Neural cell (in vitro differentiated cells): ENCODE results near the gene TTLL4. TPM values are rescaled to one million over a fixed set of nuclear protein-coding genes. Genes with fewer than 3 reads are reported as not detected.

ENCODE experiments used
- H2AFZ ChIP-seq: fragments of 200-600, 300-800 bp; sonication (generic), shearing (Covaris generic); 2 replicates; pipeline ENCODE4 v1.6.0; 2014; ENCODE audit warnings: low read depth, mild to moderate bottlenecking, antibody characterized with exemption, low read length, moderate library complexity
- H3F3A ChIP-seq: fragments of 200-600 bp; shearing (Covaris generic); 2 replicates; pipeline ENCODE4 v1.6.1; 2016; ENCODE audit warnings: mild to moderate bottlenecking, moderate library complexity, mixed read lengths, antibody characterized with exemption, low read length; ENCODE audit not compliant: insufficient read depth, poor library complexity, severe bottlenecking
- H3K27ac ChIP-seq: fragments of 200-600, 300-800 bp; sonication (generic), shearing (Covaris generic); 2 replicates; pipeline ENCODE4 v1.5.1; 2014; ENCODE audit warnings: mild to moderate bottlenecking, low read length, moderate library complexity
- H3K27me3 ChIP-seq: fragments of 300-800, 200-600 bp; sonication (generic), shearing (Covaris generic); 2 replicates; pipeline ENCODE4 v1.6.0; 2014; ENCODE audit warnings: mild to moderate bottlenecking, low read depth, low read length, moderate library complexity; ENCODE audit not compliant: insufficient read depth
- H3K36me3 ChIP-seq: fragments of 300-800, 200-600 bp; sonication (generic), shearing (Covaris generic); 2 replicates; pipeline ENCODE4 v1.5.1; 2014; ENCODE audit warnings: mild to moderate bottlenecking, antibody characterized with exemption, low read length, moderate library complexity; ENCODE audit not compliant: insufficient read depth
- H3K4me2 ChIP-seq: fragments of 300-800, 200-600 bp; sonication (generic), shearing (Covaris generic); 2 replicates; pipeline ENCODE4 v1.6.0; 2014; ENCODE audit warnings: mild to moderate bottlenecking, low read length
- H3K4me3 ChIP-seq: fragments of 300-800, 200-600 bp; sonication (generic), shearing (Covaris generic); 2 replicates; pipeline ENCODE4 v1.5.1; 2014; ENCODE audit warnings: mild to moderate bottlenecking, low read length, moderate library complexity
- H3K79me2 ChIP-seq: fragments of 200-600 bp; shearing (Covaris generic); replicated peaks from 2 replicates; pipeline ENCODE4 v1.6.0; 2014; ENCODE audit warnings: mild to moderate bottlenecking, low read length, moderate library complexity; ENCODE audit not compliant: insufficient read depth
- H3K9ac ChIP-seq: fragments of 300-800, 200-600 bp; sonication (generic), shearing (Covaris generic); 2 replicates; pipeline ENCODE4 v1.6.1; 2016; ENCODE audit warnings: mild to moderate bottlenecking, low read length, mixed read lengths
- H3K9me2 ChIP-seq: fragments of 200-600 bp; shearing (Covaris generic); 2 replicates; pipeline ENCODE4 v1.6.1; 2016; ENCODE audit warnings: mild to moderate bottlenecking, low read length, mixed read lengths; ENCODE audit not compliant: insufficient read depth
- H3K9me3 ChIP-seq: fragments of 200-600, 300-800 bp; sonication (generic), shearing (Covaris generic); 2 replicates; pipeline ENCODE4 v1.6.1; 2016; ENCODE audit warnings: mild to moderate bottlenecking, mixed run types, low read length, moderate library complexity, mixed read lengths
- H4K20me1 ChIP-seq: fragments of 200-600 bp; shearing (Covaris generic); 2 replicates; pipeline ENCODE4 v1.6.1; 2016; ENCODE audit warnings: mild to moderate bottlenecking, mixed run types; ENCODE audit not compliant: insufficient read depth
- CTCF ChIP-seq: fragments of 450-650 bp; IDR thresholded peaks from 2 replicates; pipeline ENCODE4 v1.5.1; 2014; ENCODE audit warnings: antibody characterized with exemption, mild to moderate bottlenecking, moderate library complexity; ENCODE audit not compliant: poor library complexity, severe bottlenecking
- EP300 ChIP-seq: fragments of 450-650 bp; conservative IDR thresholded peaks from 2 replicates; pipeline ENCODE4 v1.6.1; 2014; ENCODE audit warnings: antibody characterized with exemption, mild to moderate bottlenecking, moderate library complexity; ENCODE audit not compliant: poor library complexity, severe bottlenecking
- EZH2 ChIP-seq: fragments of 200-600, 300-800 bp; shearing (Covaris generic), sonication (generic); IDR thresholded peaks from 2 replicates; pipeline ENCODE4 v1.6.1; 2014; ENCODE audit warnings: antibody characterized with exemption, low read length, borderline replicate concordance, mild to moderate bottlenecking; ENCODE audit not compliant: insufficient read depth, poor library complexity, severe bottlenecking
- MXI1 ChIP-seq: fragments of 450-650 bp; conservative IDR thresholded peaks from 2 replicates; pipeline ENCODE4 v1.6.1; 2014; ENCODE audit warnings: antibody characterized with exemption, mild to moderate bottlenecking; ENCODE audit not compliant: poor library complexity, severe bottlenecking
- POLR2AphosphoS5 ChIP-seq: IDR thresholded peaks from 2 replicates; pipeline ENCODE4 v1.6.1; 2012
- RAD21 ChIP-seq: fragments of 450-650 bp; conservative IDR thresholded peaks from 2 replicates; pipeline ENCODE4 v1.6.1; 2014; ENCODE audit warnings: antibody characterized with exemption, mild to moderate bottlenecking, moderate library complexity
- REST ChIP-seq: IDR thresholded peaks from 2 replicates; pipeline ENCODE4 v1.6.1; 2012; ENCODE audit warnings: borderline replicate concordance
- SMC3 ChIP-seq: fragments of 450-650 bp; conservative IDR thresholded peaks from 2 replicates; pipeline ENCODE4 v1.6.1; 2014; ENCODE audit warnings: antibody characterized with exemption, mild to moderate bottlenecking, moderate library complexity; ENCODE audit not compliant: poor library complexity
- TAF1 ChIP-seq: IDR thresholded peaks from 2 replicates; pipeline ENCODE4 v1.6.1; 2012; ENCODE audit warnings: low read depth
- polyA plus RNA-seq: library from polyadenylated mRNA; depleted of rRNA; stranded (reverse); fragments of >200 nt; gene quantifications from 2 replicates; pipeline ENCODE4 v1.2.3, GENCODE V29; 2014

Gene TTLL4
- polyA plus RNA-seq, 1 donor from 2014 or later: 5.3 TPM

GRCh38 chr2:218662377-218662776 is 48.3 kb upstream of the TTLL4 start:
- no peak overlapping the region for H3K9ac ChIP-seq
- peaks cover 20% of the 10 kb centered on the region for H3K79me2 ChIP-seq
- H3K36me3 ChIP-seq: no peaks in the 10 kb centered on the region
- TF ChIP-seq RAD21 (no peak), MXI1 (no peak), CTCF (no peak), REST (no peak), TAF1 (no peak), POLR2AphosphoS5 (no peak), SMC3 (no peak), EZH2 (no peak), EP300 (no peak)
- H3F3A ChIP-seq: no peaks in the 10 kb centered on the region
- H3K27ac ChIP-seq: no peak overlapping the region
- H3K9me2 ChIP-seq: no peaks in the 10 kb centered on the region
- H4K20me1 ChIP-seq: no peaks in the 10 kb centered on the region
- no peaks in the 10 kb centered on the region for H3K9me3 ChIP-seq
- no peaks in the 10 kb centered on the region for H3K27me3 ChIP-seq
- no peak overlapping the region for H3K4me3 ChIP-seq
- H2AFZ ChIP-seq: no peak overlapping the region
- H3K4me2 ChIP-seq: no peak overlapping the region

GRCh38 chr2:218662827-218663226 is 47.8 kb upstream of the TTLL4 start:
- no peak overlapping the region for H3K27ac ChIP-seq
- no peak overlapping the region for H3K9ac ChIP-seq
- H3K4me3 ChIP-seq: no peak overlapping the region
- H3F3A ChIP-seq: no peaks in the 10 kb centered on the region
- H4K20me1 ChIP-seq: no peaks in the 10 kb centered on the region
- no peak overlapping the region for H2AFZ ChIP-seq
- no peak overlapping the region for H3K4me2 ChIP-seq
- H3K9me2 ChIP-seq: no peaks in the 10 kb centered on the region
- TF ChIP-seq EZH2: no peak
- TF ChIP-seq POLR2AphosphoS5: no peak
- TF ChIP-seq TAF1: no peak
- TF ChIP-seq CTCF: no peak
- no peak for TF ChIP-seq REST
- no peak for TF ChIP-seq EP300
- no peak for TF ChIP-seq RAD21
- no peak for TF ChIP-seq MXI1
- no peak for TF ChIP-seq SMC3
- no peaks in the 10 kb centered on the region for H3K9me3 ChIP-seq
- no peaks in the 10 kb centered on the region for H3K27me3 ChIP-seq
- H3K79me2 ChIP-seq: peaks cover 20% of the 10 kb centered on the region
- H3K36me3 ChIP-seq: no peaks in the 10 kb centered on the region
